Breast epithelium (tissue), 4 donors: Measurements from ENCODE around the gene TMEM150C. TPM values are rescaled to one million over a fixed set of nuclear protein-coding genes. Genes with fewer than 3 reads are reported as not detected.

Source experiments
- DNase-seq, 2 donors: peaks; one replicate each; pipeline ENCODE4 v3.0.0-alpha.2; 2019; ENCODE audit warnings: low spot score in 2 of 2
- H3K27ac ChIP-seq, 2 donors: fragments of 200-600 bp; sonication (generic) in 1 of 2; one replicate each; pipeline ENCODE4 v1.5.1; 2016 to 2019; ENCODE audit warnings: mild to moderate bottlenecking in 1 of 2
- H3K27me3 ChIP-seq, 2 donors: fragments of 200-600 bp; sonication (generic) in 1 of 2; one replicate each; pipeline versions ENCODE4 v1.5.1 to v1.6.0; 2017 to 2019; ENCODE audit warnings: control low read depth in 1 of 2, mild to moderate bottlenecking in 1 of 2
- H3K36me3 ChIP-seq: fragments of 200-600 bp; one replicate; pipeline ENCODE4 v1.5.1; 2019
- H3K4me1 ChIP-seq, 2 donors: fragments of 200-600 bp; sonication (generic); one replicate each; pipeline ENCODE4 v1.5.1; 2016 to 2019; ENCODE audit warnings: control low read depth in 1 of 2
- H3K4me3 ChIP-seq, 3 donors: fragments of 200-600 bp; sonication (generic); 1 replicate in 2 of 3; 2 replicates in 1 of 3; pipeline ENCODE4 v1.5.1; 2016 to 2019; ENCODE audit warnings: mild to moderate bottlenecking in 3 of 3, moderate library complexity in 2 of 3
- H3K9me3 ChIP-seq, 2 donors: fragments of 200-600 bp; sonication (generic) in 1 of 2; one replicate each; pipeline ENCODE4 v1.5.1; 2016 to 2019; ENCODE audit warnings: control low read depth in 1 of 2
- CTCF ChIP-seq, 3 donors: fragments of 450-650 bp; IDR thresholded peaks; one replicate each; pipeline ENCODE4 v1.5.1; 2016 to 2017; ENCODE audit warnings: antibody characterized with exemption in 3 of 3, mild to moderate bottlenecking in 3 of 3, moderate library complexity in 3 of 3
- POLR2A ChIP-seq: fragments of 450-650 bp; IDR thresholded peaks from one replicate; pipeline ENCODE4 v1.6.1; 2016; ENCODE audit warnings: antibody characterized with exemption, mild to moderate bottlenecking, moderate library complexity
- POLR2AphosphoS5 ChIP-seq, 3 donors: sonication (generic); formaldehyde crosslinking; IDR thresholded peaks; one replicate each; pipeline ENCODE4 v1.6.1; 2017; ENCODE audit warnings: antibody characterized with exemption in 3 of 3
- intact Hi-C: fragments of 100-400 bp; cut with DNase I; formaldehyde crosslinking; loops from one replicate; pipeline ENCODE4 v1.15.1; 2023; ENCODE audit warnings: low total_unique reads
- total RNA-seq, 3 donors: library from RNA; depleted of rRNA; stranded (reverse); fragments of >200 nt; gene quantifications; one replicate each; pipeline ENCODE4 v1.1.0, GENCODE V29; 2016

The TMEM150C gene
- total RNA-seq, 3 donors from 2014 or later: 38.3 to 52.1 (median 46.7) TPM

GRCh38 chr4:82543131-82543530 is 18.7 kb downstream of the TMEM150C start:
- TF ChIP-seq CTCF (IDR thresholded peaks at IDR 0.05) (no peak), POLR2AphosphoS5 (IDR thresholded peaks at IDR 0.05) (no peak), POLR2A (no peak)
- intact Hi-C loops: no loop called here
- Histone ChIP-seq H3K4me3 (no peak overlapping the region), H3K36me3 (no peaks in the 10 kb centered on the region), H3K4me1 (no peaks in the 10 kb centered on the region), H3K27me3 (no peaks in the 10 kb centered on the region), H3K9me3 (no peaks in the 10 kb centered on the region), H3K27ac (no peak overlapping the region)
- no peak for DNase-seq

GRCh38 chr4:82542642-82543041 is 19.1 kb downstream of the TMEM150C start:
- H3K27ac ChIP-seq: no peak overlapping the region
- H3K36me3 ChIP-seq: no peaks in the 10 kb centered on the region
- H3K9me3 ChIP-seq: no peaks in the 10 kb centered on the region
- no peak overlapping the region for H3K4me3 ChIP-seq
- TF ChIP-seq POLR2A (no peak), POLR2AphosphoS5 (IDR thresholded peaks at IDR 0.05) (no peak), CTCF (IDR thresholded peaks at IDR 0.05) (no peak)
- no peaks in the 10 kb centered on the region for H3K4me1 ChIP-seq
- H3K27me3 ChIP-seq: no peaks in the 10 kb centered on the region
- DNase-seq: no peak
- intact Hi-C loops: no loop called here

- H3K9me3 ChIP-seq: no peaks in the 10 kb centered on the region
- H3K27ac ChIP-seq: no peak overlapping the region
- DNase-seq: no peak
- H3K4me3 ChIP-seq: no peak overlapping the region
- no peaks in the 10 kb centered on the region for H3K27me3 ChIP-seq
- intact Hi-C loops: no loop called here
- no peak for TF ChIP-seq CTCF (IDR thresholded peaks at IDR 0.05)
- no peak for TF ChIP-seq POLR2A
- TF ChIP-seq POLR2AphosphoS5 (IDR thresholded peaks at IDR 0.05): no peak
- H3K36me3 ChIP-seq: no peaks in the 10 kb centered on the region
- no peaks in the 10 kb centered on the region for H3K4me1 ChIP-seq
These were observed 32.5 kb downstream of the TMEM150C start for GRCh38 chr4:82529322-82529721.

- TF ChIP-seq POLR2AphosphoS5 (IDR thresholded peaks at IDR 0.05) (no peak), CTCF (IDR thresholded peaks at IDR 0.05) (no peak), POLR2A (no peak)
- H3K27me3 ChIP-seq: no peaks in the 10 kb centered on the region
- intact Hi-C loops: no loop called here
- H3K27ac ChIP-seq: no peak overlapping the region
- H3K4me1 ChIP-seq: no peaks in the 10 kb centered on the region
- H3K9me3 ChIP-seq: no peaks in the 10 kb centered on the region
- no peak overlapping the region for H3K4me3 ChIP-seq
- no peak for DNase-seq
- no peaks in the 10 kb centered on the region for H3K36me3 ChIP-seq
These were observed 32.9 kb downstream of the TMEM150C start for GRCh38 chr4:82528868-82529267.

GRCh38 chr4:82528074-82528473 is 33.7 kb downstream of the TMEM150C start:
- TF ChIP-seq POLR2AphosphoS5 (IDR thresholded peaks at IDR 0.05): no peak
- TF ChIP-seq CTCF (IDR thresholded peaks at IDR 0.05): no peak
- TF ChIP-seq POLR2A: no peak
- no peak for DNase-seq

More at GRCh38 chr4:82528074-82528473, 33.7 kb downstream of the TMEM150C start:
- H3K27me3 ChIP-seq: no peaks in the 10 kb centered on the region
- no peaks in the 10 kb centered on the region for H3K9me3 ChIP-seq
- no peaks in the 10 kb centered on the region for H3K36me3 ChIP-seq
- no peaks in the 10 kb centered on the region for H3K4me1 ChIP-seq
- no peak overlapping the region for H3K4me3 ChIP-seq
- intact Hi-C loops: no loop called here
- H3K27ac ChIP-seq: no peak overlapping the region
